ENCODE measurements around the gene KIF2C. TPM values are rescaled to one million over a fixed set of nuclear protein-coding genes. Genes with fewer than 3 reads are reported as not detected.

The KIF2C gene
- total RNA-seq, 1 experiment from 2014 or later = 69.4 TPM

GRCh38 chr1:44786841-44787426 is 47.3 kb downstream of the KIF2C start:
- intact Hi-C loops (cut with micrococcal nuclease; ENCODE audit: unreplicated experiment) = no loop called here
- CTCF ChIA-PET = interaction anchor here (0.6 to 0.7 kb wide), 2 partner anchors 10 to 11 kb away, joined by 3 to 10 read pairs; no protein-coding TSS in a partner anchor
- in situ Hi-C loops (cut with HindIII; ENCODE audit: low pct_unique_long_range_greater_than_20kb, low sequenced_read_pairs) = no loop called here
- Histone ChIP-seq H3K27ac (ENCODE audit: low read length) (no peak overlapping the region), H3K4me3 (ENCODE audit: low read depth in 2 of 2, low read length in 2 of 2) (no peak overlapping the region), H3K9me3 (ENCODE audit: control insufficient read depth, insufficient read depth, low read depth, low read length) (no peaks in the 10 kb centered on the region), H3K36me3 (ENCODE audit: control insufficient read depth, insufficient read depth, low read length) (no peaks in the 10 kb centered on the region), H3K4me1 (ENCODE audit: control insufficient read depth, insufficient read depth, low read length) (no peaks in the 10 kb centered on the region; the same call in 1 of the 2 replicates), H3K27me3 (ENCODE audit: control insufficient read depth, insufficient read depth, low read length) (no peaks in the 10 kb centered on the region)
- no peak for DNase-seq (ENCODE audit: low read depth, low spot score)
- no TSS peak for BruUV-seq (replicated peaks)
- TF ChIP-seq POLR2AphosphoS5 (IDR thresholded peaks at IDR 0.05; ENCODE audit: low read depth, low read length) = no peak
- no peak for TF ChIP-seq CTCF (IDR thresholded peaks at IDR 0.05)
- TF ChIP-seq TCF7L2 (IDR thresholded peaks at IDR 0.05; ENCODE audit: low read depth, low read length) = no peak
- TF ChIP-seq SIN3A (IDR thresholded peaks at IDR 0.05; ENCODE audit: borderline replicate concordance, insufficient read depth, low read depth, low read length) = no peak
- no peak for TF ChIP-seq REST (IDR thresholded peaks at IDR 0.05; ENCODE audit: insufficient read depth in 1 of 2, low read depth in 2 of 2, low read length in 1 of 2)
- ATAC-seq = no peak
- POLR2A ChIA-PET = interaction anchor here (0.6 kb wide), 2 partner anchors 27 to 56 kb away, joined by 6 to 11 read pairs; partner anchors contain the start of gene RNU5D-1

GRCh38 chr1:44787506-44787905 is 47.9 kb downstream of the KIF2C start:
- no peak for ATAC-seq
- H3K36me3 ChIP-seq (ENCODE audit: control insufficient read depth, insufficient read depth, low read length) = no peaks in the 10 kb centered on the region
- H3K4me3 ChIP-seq (ENCODE audit: low read depth in 2 of 2, low read length in 2 of 2) = no peak overlapping the region
- H3K27ac ChIP-seq (ENCODE audit: low read length) = no peak overlapping the region
- no peak for DNase-seq (ENCODE audit: low read depth, low spot score)
- BruUV-seq (replicated peaks) = no TSS peak
- intact Hi-C loops (cut with micrococcal nuclease; ENCODE audit: unreplicated experiment) (no loop called here), in situ Hi-C loops (cut with HindIII; ENCODE audit: low pct_unique_long_range_greater_than_20kb, low sequenced_read_pairs) (no loop called here)
- ChIA-PET CTCF (interaction anchor here (0.6 kb wide), 1 partner anchor 10 kb away, joined by 10 read pairs; no protein-coding TSS in a partner anchor), POLR2A (interaction anchor here (0.6 to 1.4 kb wide), 2 partner anchors 27 to 32 kb away, joined by 4 to 6 read pairs; no protein-coding TSS in a partner anchor)
- H3K27me3 ChIP-seq (ENCODE audit: control insufficient read depth, insufficient read depth, low read length) = no peaks in the 10 kb centered on the region
- H3K9me3 ChIP-seq (ENCODE audit: control insufficient read depth, insufficient read depth, low read depth, low read length) = no peaks in the 10 kb centered on the region
- no peaks in the 10 kb centered on the region; the same call in 1 of the 2 replicates for H3K4me1 ChIP-seq (ENCODE audit: control insufficient read depth, insufficient read depth, low read length)
- no peak for TF ChIP-seq POLR2AphosphoS5 (IDR thresholded peaks at IDR 0.05; ENCODE audit: low read depth, low read length)

All from Panc1 (cell line).